HUES64 (cell line): Measurements from ENCODE around the gene PAPPA2.

Source experiments
- H3K27ac ChIP-seq: 2 replicates; pipeline ENCODE4 v1.7.0; 2013; ENCODE audit warnings: low read depth, low read length, inconsistent platforms
- H3K27me3 ChIP-seq: 2 replicates; pipeline ENCODE4 v1.6.1; 2013; ENCODE audit warnings: mild to moderate bottlenecking, low read length; ENCODE audit not compliant: insufficient read depth
- H3K36me3 ChIP-seq: 2 replicates; pipeline ENCODE4 v1.6.1; 2013; ENCODE audit warnings: mild to moderate bottlenecking, low read length; ENCODE audit not compliant: insufficient read depth
- H3K4me1 ChIP-seq: 2 replicates; pipeline ENCODE4 v1.6.1; 2013; ENCODE audit warnings: mild to moderate bottlenecking, low read length, moderate library complexity; ENCODE audit not compliant: insufficient read depth
- H3K4me3 ChIP-seq: 2 replicates; pipeline ENCODE4 v1.5.1; 2013; ENCODE audit warnings: mild to moderate bottlenecking, low read length, moderate library complexity
- H3K9ac ChIP-seq: 2 replicates; pipeline ENCODE4 v1.6.1; 2013; ENCODE audit warnings: mild to moderate bottlenecking, low read depth, low read length
- H3K9me3 ChIP-seq: 2 replicates; pipeline ENCODE4 v1.6.1; 2013; ENCODE audit warnings: low read depth, low read length; ENCODE audit not compliant: insufficient read depth
- WGBS: fragments of 150-250, 120-280 bp; methylation state at CpG from one replicate; pipeline ENCODE4 v1.1.7; 2013; ENCODE audit warnings: missing lambda C conversion rate; 5-methylcytosine and 5-hydroxymethylcytosine counted together

PAPPA2 gene

DNA sequence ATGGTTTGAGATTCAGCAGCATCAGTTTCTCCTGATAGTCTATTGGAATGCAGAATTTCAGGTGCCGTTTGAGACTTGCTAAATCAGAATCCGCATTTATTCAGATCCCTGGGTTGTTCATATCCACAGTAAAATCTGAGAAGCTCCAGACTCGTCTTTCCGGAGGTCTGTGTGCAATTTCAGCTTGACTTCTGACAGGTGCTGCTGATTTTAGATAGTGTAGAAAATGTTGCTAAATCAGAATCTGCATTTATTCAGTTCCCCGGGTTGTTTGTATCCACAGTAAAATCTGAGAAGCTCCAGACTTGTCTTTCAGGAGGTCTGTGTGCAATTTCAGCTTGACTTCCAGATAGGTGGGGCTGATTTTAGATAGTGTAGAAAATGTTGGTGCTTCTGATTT is 113.7 kb downstream of the PAPPA2 start:
- no peaks in the 10 kb centered on the region for H3K36me3 ChIP-seq
- H3K4me1 ChIP-seq, result no peaks in the 10 kb centered on the region
- no peaks in the 10 kb centered on the region for H3K9me3 ChIP-seq
- H3K9ac ChIP-seq, result no peak overlapping the region
- H3K4me3 ChIP-seq, result no peak overlapping the region
- WGBS, result 94% methylated on average over 5 of the region's 5 CpGs
- H3K27me3 ChIP-seq, result no peaks in the 10 kb centered on the region
- no peak overlapping the region for H3K27ac ChIP-seq

DNA sequence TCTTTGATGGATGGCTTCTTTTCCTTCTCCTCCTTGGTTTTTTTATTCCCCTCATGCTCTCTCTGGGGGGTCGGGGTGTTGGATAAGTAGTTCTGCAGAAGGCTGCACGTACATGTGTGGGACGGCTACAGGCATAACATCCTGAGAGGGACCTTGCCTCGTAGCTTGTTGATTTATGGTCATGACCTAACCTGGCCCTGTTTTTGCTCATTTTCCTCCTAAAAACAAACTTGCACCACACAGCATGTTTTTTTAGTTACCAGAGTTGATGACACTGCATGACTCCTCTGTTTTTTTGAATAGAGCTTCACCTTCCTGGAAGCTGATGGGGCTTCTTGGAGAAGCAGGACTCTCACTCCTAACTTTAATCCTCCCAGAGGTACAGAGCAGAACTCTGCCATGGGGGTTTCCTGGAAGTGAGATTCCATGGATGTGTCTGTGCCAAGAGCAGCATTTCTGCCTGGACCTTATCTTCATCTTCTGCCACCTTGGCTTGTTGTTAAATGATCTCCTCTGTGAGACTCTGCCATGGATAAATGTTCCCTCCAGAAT is 114.7 kb downstream of the PAPPA2 start:
- 93% methylated on average over 4 of the region's 4 CpGs for WGBS
- Histone ChIP-seq H3K27me3 (no peaks in the 10 kb centered on the region), H3K4me1 (no peaks in the 10 kb centered on the region), H3K36me3 (no peaks in the 10 kb centered on the region), H3K9ac (no peak overlapping the region), H3K9me3 (no peaks in the 10 kb centered on the region), H3K27ac (no peak overlapping the region), H3K4me3 (no peak overlapping the region)

DNA sequence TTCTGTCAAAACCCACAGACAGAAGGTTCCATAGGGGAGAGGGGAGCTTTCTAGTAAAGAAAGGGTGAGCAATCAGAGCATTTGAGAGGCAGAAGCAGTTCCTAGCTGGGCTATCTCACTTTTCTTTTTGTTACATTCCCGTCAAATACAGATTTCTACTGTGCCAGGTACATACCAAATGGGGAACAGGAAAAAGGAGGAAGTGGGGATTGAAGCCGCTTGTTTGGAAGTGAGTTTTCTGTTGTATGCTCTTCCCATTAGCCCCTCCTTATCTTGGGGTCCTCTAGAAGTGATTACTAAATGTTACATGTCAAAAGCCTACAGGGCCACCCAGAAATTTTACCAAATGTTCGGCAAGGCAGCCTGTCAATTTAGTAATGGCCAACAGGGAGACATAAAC is 116.1 kb downstream of the PAPPA2 start:
- 86% methylated on average over 3 of the region's 3 CpGs for WGBS
- H3K9ac ChIP-seq, result no peak overlapping the region

DNA sequence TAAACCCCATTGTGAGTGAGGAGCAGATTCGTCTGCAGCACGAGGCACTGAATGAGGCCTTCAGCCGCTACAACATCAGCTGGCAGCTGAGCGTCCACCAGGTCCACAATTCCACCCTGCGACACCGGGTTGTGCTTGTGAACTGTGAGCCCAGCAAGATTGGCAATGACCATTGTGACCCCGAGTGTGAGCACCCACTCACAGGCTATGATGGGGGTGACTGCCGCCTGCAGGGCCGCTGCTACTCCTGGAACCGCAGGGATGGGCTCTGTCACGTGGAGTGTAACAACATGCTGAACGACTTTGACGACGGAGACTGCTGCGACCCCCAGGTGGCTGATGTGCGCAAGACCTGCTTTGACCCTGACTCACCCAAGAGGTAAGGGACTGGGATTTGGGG is 132.2 kb downstream of the PAPPA2 start:
- no peaks in the 10 kb centered on the region for H3K36me3 ChIP-seq
- no peak overlapping the region for H3K27ac ChIP-seq
- WGBS, result 95% methylated on average over 16 of the region's 16 CpGs
- no peak overlapping the region for H3K9ac ChIP-seq
- H3K27me3 ChIP-seq, result no peaks in the 10 kb centered on the region
- no peak overlapping the region for H3K4me3 ChIP-seq
- no peaks in the 10 kb centered on the region for H3K4me1 ChIP-seq
- H3K9me3 ChIP-seq, result no peaks in the 10 kb centered on the region

More for the DNA sequence above, 116.1 kb downstream of the PAPPA2 start:
- Histone ChIP-seq H3K9me3 (no peaks in the 10 kb centered on the region), H3K36me3 (no peaks in the 10 kb centered on the region), H3K4me1 (no peaks in the 10 kb centered on the region), H3K27ac (no peak overlapping the region), H3K27me3 (no peaks in the 10 kb centered on the region), H3K4me3 (no peak overlapping the region)

GRCh38 chr1:176601348-176601747 is 138.4 kb downstream of the PAPPA2 start:
- Histone ChIP-seq H3K9me3 (no peaks in the 10 kb centered on the region), H3K4me1 (no peaks in the 10 kb centered on the region), H3K9ac (no peak overlapping the region), H3K4me3 (no peak overlapping the region), H3K27ac (no peak overlapping the region), H3K36me3 (no peaks in the 10 kb centered on the region), H3K27me3 (no peaks in the 10 kb centered on the region)
- 98% methylated on average over 3 of the region's 3 CpGs for whole genome bisulfite sequencing

DNA sequence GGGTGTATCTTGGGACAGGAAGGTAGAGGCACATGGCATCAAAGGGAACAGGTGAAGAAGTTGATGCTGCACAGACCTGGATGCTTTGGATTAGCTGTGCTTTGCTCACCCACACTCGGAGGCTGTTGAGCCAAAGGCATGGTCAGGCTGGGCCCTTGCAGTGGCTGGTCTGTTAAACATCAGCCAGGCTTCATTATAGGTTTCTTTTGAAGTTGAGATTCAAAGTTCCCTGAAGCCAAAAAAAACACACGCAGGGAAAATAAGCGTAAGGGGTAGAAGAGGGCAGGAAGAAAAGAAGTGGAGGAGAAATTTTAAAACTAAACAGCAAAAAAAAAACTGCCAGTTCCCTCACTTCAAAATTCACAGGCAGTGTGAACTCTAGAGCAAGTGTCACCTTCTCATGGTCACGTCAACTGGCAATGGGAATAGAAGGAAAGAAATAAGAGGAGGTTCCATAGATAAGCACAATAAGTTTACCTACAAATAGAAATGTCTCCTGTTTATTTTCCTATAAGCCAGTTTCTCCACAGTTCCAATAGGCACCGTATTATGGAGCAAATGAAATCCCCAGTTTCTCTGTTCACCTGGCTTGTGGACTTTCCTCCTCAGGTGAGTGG is 139.5 kb downstream of the PAPPA2 start:
- no peaks in the 10 kb centered on the region for H3K9me3 ChIP-seq
- no peak overlapping the region for H3K27ac ChIP-seq
- H3K9ac ChIP-seq, result no peak overlapping the region
- 93% methylated on average over 4 of the region's 5 CpGs for WGBS
- H3K4me1 ChIP-seq, result no peaks in the 10 kb centered on the region
- H3K36me3 ChIP-seq, result no peaks in the 10 kb centered on the region
- H3K4me3 ChIP-seq, result no peak overlapping the region
- H3K27me3 ChIP-seq, result no peaks in the 10 kb centered on the region

DNA sequence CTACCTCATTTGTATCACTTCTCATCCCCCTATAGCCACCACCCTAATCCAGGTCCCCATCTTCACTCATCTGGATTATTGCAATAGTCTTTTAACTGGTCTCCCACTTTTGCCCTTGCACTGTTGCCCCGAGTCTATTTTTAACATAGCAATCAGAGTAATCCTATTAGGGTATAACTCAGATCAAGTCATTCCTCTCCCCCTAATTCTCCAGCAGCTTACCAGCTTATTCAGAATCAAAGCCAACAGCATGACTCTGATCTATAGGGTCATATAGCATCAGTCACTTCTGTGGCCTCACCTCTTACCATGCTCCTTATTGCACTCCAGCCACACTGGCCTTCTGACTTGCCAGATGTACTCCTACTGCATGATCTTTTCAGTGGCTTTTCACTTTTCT is 140.7 kb downstream of the PAPPA2 start:
- Histone ChIP-seq H3K9me3 (no peaks in the 10 kb centered on the region), H3K9ac (no peak overlapping the region), H3K27me3 (no peaks in the 10 kb centered on the region), H3K4me1 (no peaks in the 10 kb centered on the region), H3K27ac (no peak overlapping the region), H3K4me3 (no peak overlapping the region), H3K36me3 (no peaks in the 10 kb centered on the region)
- 95% methylated on average over 1 of the region's 1 CpG for WGBS

- Histone ChIP-seq H3K36me3 (no peaks in the 10 kb centered on the region), H3K9me3 (no peaks in the 10 kb centered on the region), H3K4me3 (no peak overlapping the region), H3K27ac (no peak overlapping the region), H3K4me1 (no peaks in the 10 kb centered on the region), H3K9ac (no peak overlapping the region), H3K27me3 (no peaks in the 10 kb centered on the region)
- 97% methylated on average over 2 of the region's 2 CpGs for WGBS
Observed at GRCh38 chr1:176604461-176604860, 141.5 kb downstream of the PAPPA2 start.

DNA sequence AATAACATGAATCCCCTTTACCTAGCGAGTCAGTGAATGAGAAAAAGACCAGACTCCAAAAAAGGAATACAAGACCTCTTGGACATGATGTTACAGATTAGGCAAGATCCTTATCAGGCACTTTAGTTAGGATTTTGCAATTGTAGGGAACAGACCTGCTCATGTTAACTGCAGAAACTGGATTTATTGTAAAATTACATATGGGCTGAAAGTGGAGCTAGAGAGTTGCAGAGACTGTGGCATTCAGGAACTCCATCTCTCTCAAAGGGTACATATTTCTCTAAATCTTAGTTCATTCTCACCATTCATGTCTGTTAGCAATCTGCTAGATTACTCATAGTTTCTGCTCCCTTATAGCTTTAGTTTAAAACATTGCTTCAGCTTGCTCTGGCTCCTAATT is 142.2 kb downstream of the PAPPA2 start:
- Histone ChIP-seq H3K9ac (no peak overlapping the region), H3K4me3 (no peak overlapping the region)
- 100% methylated on average over 1 of the region's 1 CpG for WGBS

DNA sequence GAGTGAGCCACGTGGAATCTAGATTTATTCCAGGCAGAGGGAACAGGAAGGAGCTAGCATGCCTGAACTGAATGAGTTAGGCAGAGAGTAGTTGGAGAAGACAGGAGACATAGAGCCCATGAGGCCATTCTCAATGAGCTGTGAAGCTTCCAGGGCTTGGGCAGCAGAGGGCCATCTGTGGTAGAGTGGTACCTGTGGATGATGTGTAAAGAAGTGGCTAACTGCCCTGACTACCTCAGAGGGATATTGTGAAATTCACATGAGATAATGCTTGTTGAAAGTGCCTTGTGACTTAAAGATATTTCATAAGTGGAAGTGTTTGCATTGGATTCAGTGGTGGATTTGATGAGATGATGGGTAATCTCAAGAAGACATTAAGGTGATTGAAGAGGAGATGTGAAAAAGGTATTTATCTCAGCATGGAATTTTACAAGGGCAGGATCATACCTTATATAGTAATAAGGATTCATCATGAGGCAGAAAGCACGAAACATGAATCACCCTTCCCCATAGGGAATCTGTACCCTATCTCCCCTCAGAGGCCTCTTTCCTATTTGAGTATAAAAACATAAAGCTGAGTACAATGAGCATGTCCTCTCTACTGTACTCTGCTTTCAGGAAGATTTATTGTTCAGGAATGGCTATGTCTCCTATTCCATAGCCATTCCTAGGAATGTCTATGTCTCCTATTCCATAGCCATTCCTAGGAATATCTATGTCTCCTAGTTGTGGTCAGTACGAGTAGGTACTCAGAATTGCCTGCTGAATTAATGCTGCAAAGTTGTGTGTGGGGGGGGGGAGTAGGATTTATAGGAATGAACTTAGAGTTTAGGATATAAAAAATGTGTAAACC is 146.8 kb downstream of the PAPPA2 start:
- Histone ChIP-seq H3K27ac (no peak overlapping the region), H3K9me3 (no peaks in the 10 kb centered on the region)
- 89% methylated on average over 3 of the region's 3 CpGs for WGBS

More for the DNA sequence above, 142.2 kb downstream of the PAPPA2 start:
- Histone ChIP-seq H3K9me3 (no peaks in the 10 kb centered on the region), H3K36me3 (no peaks in the 10 kb centered on the region), H3K4me1 (no peaks in the 10 kb centered on the region), H3K27ac (no peak overlapping the region), H3K27me3 (no peaks in the 10 kb centered on the region)

DNA sequence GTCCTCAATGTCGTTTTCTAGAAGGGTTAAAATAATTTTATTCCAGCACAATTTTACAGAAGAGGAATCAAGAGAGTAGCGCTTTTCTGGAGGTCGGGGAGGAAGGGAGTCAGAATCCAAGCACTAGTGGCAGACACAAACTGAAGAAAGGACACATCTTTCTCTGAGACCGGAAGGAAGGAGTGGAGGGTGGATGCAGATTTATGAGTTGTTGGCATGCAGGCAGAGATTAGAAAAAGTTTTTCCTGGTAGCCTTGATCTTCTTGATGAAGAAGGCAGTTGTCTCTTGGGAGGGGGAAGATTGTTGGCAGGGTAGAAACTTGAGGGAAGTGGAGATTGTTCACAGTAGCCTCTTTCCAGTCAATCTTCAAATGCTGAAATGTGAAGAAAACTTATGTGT is 149.8 kb downstream of the PAPPA2 start:
- 95% methylated on average over 4 of the region's 4 CpGs for WGBS
- H3K36me3 ChIP-seq, result no peaks in the 10 kb centered on the region
- H3K27me3 ChIP-seq, result no peaks in the 10 kb centered on the region
- H3K4me3 ChIP-seq, result no peak overlapping the region
- H3K9ac ChIP-seq, result no peak overlapping the region
- H3K27ac ChIP-seq, result no peak overlapping the region
- H3K9me3 ChIP-seq, result no peaks in the 10 kb centered on the region
- H3K4me1 ChIP-seq, result no peaks in the 10 kb centered on the region

More for the DNA sequence above, 146.8 kb downstream of the PAPPA2 start:
- Histone ChIP-seq H3K4me3 (no peak overlapping the region), H3K4me1 (no peaks in the 10 kb centered on the region), H3K36me3 (no peaks in the 10 kb centered on the region), H3K9ac (no peak overlapping the region), H3K27me3 (no peaks in the 10 kb centered on the region)
